Urothelium cell line (cell line): ENCODE measurements around the gene POLR2J3.
"Not testable (repeated sequence)": the region's sequence is repeated elsewhere in the genome, so short reads cannot be mapped to it uniquely, and the experiment has no call there.

Experiments used
- DNase-seq: peaks from one replicate; pipeline ENCODE4 v3.0.0; 2011; ENCODE audit warnings: low spot score, mixed read lengths
- FAIRE-seq: peaks from 2 replicates; lab custom pipeline; 2011; peaks lifted over from hg19 to GRCh38; lab: Jason Lieb, UNC

The POLR2J3 gene

DNA sequence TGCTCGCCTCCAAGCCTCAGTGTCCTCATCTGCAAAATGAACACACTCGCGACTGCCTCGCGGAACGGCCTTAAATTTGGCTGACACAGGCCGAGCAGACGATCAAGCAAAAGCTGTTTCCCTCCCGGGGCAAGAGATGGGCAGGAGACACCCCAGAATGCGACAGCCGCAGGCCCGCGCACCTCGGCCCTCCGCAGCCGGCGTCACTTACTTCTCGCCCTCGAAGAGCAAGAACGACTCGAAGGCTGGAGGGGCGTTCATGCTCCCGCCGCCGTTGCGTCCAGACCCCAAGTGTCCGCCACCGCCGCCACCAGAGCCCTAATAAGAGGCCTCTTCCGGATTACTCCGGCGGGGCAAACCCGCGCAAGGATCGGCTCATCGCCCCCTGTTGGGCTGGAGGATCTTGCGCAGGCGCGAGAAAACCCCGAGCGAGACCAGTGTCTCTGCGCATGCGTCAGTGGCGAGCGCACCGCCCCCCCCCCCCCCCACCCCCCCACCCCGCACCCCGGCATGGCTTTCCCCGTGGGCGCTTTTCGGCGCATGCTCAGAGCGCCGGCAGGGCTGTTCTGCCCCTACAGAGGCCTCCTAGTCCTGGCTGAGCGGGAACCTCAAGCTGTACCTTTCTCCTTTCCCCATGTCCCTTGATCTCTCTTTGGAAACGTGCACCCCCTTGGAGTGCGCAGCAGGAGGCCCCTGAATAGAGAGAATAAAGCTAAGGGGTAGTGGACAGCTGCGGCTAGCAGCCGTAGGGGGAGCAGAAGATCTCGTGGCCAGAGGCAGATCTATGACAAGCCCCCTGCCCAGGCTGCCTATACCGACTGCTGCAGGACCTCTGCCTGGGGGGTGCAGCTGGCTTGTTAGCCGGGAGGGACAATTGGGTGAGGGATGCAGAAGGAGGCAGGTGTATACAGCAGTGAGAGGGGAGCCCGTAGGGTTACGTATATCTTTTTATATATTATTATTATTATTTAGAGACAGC lies at the start of gene POLR2J3:
Gene POLR2J3 (minus strand): TSS at position 323 of the 979 bp plus-strand sequence. CDS start 62 bp downstream, at position 261.
- not testable (repeated sequence) for FAIRE-seq, DNase-seq

DNA sequence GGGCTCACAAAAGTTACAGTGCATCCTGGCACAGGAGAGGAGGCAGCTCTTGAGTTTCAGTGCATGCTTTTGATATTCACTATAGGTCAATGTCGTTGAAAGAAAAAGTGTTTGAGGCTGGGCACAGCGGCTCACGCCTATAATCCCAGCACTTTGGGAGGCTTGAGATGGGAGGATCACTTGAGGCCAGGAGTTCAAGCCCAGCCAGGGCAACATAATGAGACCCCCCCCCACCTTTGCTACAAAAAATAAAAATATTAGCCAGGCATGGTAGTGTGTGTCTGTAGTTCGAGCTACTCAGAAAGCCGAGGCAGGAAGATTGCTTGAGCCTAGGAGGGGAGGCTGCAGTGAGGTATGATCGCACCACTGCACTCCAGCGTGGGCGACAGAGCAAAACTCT lies 45.7 kb upstream of the POLR2J3 start:
- not testable (repeated sequence) for DNase-seq, FAIRE-seq

DNA sequence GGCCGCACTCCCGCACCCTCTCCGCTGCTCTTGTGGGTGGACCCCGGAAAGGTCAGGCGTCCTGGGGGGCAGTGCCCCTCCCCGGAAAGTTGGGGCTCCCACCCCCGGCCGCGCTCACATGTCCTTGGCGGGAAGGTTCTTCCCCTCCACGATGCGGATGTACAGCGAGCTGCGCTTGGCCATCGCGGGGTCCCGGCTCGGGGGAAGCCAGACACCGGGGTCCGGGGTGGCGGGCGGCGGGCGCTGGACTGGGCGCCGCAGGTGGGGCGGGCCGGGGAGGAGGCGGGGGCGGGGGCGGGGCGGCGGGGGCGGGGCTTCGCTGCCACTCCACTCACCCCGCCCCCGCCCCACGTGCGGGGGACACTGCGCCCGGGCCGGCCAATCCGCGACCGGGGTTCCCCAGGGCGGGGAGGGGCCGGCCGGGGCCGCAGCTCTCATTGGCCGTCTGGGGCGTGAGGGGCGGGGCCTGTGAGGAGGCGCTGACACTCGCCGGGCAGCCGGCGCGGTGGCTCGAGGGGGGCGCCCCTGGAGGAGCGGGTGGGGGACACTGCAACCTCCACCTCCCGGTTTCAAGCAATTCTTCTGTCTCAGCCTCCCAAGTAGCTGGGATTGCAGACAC lies 44.2 kb upstream of the POLR2J3 start, which contains the start of gene RASA4:
Gene RASA4 (minus strand): TSS at position 250 of the 619 bp plus-strand sequence. CDS start 67 bp downstream, at position 183.
- FAIRE-seq, DNase-seq: not testable (repeated sequence)

DNA sequence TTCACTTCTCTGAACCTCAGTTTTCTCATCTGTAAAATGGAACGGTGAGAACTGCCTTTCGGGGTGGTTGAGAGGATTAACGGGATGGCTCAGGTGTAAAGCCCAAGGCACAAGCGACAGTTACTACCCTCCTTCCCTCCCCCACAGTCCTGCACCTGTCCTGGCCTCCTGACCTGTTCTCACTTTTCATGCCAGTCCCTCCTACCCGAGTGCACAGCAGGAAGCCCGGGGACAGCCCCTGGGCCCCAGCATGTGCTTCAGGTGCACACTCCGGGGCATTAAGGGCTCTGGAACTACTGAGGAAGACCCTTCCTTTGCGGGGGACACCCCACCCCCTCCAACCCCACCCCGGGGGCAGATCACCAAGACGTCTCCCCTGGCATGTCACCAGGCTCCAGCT lies 43.5 kb upstream of the POLR2J3 start:
- DNase-seq, FAIRE-seq: not testable (repeated sequence)

DNA sequence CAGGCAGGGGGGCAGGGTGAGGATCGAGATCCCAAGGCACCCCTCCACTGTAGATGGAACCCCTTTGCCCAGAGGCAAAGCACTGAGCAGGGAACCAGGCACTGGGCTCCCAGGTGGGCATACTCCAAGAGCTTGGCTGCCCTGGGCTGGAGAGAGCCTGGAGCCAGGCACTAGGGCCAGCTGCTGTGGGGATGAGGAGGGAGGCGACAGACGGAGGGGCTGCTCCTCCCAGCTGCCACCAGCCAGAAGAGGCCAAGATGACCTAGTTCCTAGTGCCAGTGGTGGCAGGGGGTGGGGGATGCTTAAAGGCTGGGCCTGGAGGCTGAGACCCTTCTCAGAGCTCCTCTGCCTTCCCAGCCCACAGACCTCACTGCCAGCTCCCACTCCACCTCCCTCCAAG lies 42.5 kb upstream of the POLR2J3 start:
- not testable (repeated sequence) for FAIRE-seq, DNase-seq

DNA sequence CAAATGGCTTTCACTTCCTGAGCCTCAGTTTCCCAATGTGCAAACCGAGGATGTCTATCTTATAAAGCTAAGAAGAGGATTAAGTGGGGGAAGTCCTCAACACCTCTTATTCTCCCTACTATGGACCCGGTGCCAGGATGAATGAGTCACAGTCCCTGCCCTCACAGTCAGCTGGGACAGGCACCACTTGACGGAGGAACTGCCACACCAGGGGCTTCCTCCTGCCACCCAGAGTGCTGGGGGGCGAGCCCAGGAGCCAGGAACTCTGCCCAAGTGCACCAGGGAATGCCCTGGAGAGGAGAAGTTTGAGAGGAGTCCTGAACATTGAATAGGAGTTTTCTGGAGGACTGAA lies 41.9 kb upstream of the POLR2J3 start:
- DNase-seq, FAIRE-seq: not testable (repeated sequence)

DNA sequence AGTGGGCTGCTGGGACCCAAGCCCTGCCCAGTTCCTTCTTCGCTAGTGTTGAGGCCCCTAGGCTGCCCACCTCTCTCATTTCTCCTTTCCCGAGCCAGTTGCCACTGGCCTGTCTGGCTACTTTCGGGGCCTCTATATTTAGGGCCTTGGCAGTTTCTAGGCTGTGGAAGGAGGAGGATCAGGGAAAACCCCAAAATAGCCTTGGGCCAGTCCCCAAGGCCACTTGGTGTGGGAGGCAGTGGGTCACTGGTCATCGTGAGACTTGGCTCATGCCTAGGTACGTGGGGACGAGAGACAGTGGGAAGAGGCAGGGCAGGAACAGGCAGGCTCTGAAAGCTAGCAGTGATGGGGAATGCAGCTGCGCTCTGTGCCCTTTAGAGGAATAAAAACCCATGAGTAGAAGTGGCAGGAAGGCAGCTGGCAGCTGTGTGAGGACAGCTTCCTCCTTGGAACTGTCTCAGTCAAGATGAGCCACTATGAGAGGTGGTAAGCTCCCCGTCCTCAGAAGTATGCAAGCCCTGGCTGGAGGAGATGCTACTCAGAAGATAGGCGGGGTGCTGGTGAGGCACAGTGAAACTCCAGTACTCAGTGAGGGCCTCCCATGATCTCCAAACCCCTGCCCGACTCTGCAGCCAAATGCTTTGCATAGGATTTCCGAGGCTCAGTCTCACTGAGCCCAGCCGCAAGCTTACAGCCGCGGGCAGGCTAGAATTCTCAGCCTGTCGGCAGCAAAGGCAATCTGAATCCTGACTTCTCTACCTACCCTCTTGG lies 41.4 kb upstream of the POLR2J3 start:
- FAIRE-seq, DNase-seq: not testable (repeated sequence)

DNA sequence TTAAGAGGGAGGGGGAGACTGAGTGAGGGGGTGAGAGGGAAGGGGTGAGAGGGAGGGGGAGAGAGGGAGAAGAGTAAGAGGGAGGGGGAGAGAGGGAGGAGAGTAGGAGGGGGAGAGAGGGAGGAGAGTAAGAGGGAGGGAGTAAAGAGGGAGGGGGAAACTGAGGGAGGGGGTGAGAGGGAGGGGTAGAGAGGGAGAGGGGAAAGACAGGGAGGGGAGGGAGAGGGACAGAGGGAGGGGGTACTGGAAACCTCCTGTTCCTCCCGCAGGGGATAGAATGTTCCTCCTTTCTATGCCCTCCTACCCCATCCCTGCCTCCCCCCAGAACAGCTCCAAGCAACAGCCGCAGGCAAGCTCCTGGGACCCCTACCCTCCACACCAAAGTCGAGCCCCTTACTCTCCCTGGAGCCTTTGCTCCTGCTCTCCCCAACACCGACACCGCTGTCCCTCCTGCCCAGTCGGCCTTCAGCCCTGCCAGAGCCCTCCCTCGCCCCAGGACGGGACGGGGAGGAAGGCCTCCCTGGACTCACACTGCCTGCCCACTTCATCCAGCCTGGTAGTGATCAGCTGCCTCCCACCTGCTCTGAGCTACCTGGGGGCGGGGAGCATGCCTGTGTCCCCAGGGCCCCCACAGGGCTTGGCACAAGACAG lies 39.4 kb upstream of the POLR2J3 start:
- not testable (repeated sequence) for FAIRE-seq, DNase-seq

DNA sequence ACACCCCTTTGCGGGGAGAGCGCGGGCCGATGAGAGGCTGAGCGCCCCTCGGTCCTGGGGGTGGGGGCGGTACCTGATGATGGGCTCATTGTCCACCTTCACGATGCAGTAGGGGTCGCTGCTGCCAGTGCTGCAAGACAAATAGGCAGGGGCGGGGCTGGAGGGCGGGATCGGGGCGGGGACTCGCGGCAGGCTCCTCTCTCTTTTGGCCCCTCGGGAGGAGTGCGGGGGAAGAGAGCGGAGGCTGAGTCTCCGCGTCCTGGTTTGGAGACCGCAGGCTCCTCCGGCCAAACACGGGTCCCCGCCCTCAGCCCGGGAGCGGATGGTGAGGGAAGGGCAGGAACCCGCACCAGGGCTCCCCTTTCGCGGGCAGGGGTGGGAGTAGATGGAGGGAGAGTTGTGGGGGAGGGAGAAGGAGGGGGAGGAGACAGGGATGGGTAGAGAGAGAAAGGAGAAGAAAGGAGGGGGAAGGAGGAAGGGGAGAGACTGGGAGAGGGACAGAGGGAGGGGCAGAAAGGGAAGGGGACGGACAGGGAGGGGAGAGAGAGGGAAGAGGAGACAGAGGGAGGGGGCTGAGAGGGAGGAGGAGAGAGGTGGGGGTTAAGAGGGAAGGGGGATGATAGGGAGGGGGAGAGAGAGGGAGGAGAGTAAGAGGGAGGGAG lies 38.8 kb upstream of the POLR2J3 start:
- FAIRE-seq: peak; percentile 23

DNA sequence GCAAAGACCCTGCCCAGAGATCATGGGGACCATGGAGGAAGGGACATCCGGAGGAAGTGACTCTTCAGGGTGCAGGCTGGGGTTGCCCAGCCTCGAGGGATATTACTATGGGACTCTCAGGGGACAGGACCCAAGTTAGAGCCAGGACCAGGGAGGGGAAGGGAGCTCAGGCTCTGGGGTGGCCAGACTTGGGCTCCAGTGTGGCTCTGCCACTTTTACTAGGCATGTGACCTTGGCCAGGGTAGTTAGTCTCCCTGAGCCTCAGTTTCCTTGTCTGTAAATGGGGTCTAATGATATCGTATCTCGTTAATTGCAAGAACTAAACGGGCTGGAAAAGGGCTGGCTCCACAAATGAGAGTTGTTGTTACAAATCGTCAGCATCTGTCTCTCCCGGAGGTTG lies 38.1 kb upstream of the POLR2J3 start:
- FAIRE-seq, DNase-seq: not testable (repeated sequence)

More for the DNA sequence above, 38.8 kb upstream of the POLR2J3 start:
- DNase-seq: not testable (repeated sequence)

DNA sequence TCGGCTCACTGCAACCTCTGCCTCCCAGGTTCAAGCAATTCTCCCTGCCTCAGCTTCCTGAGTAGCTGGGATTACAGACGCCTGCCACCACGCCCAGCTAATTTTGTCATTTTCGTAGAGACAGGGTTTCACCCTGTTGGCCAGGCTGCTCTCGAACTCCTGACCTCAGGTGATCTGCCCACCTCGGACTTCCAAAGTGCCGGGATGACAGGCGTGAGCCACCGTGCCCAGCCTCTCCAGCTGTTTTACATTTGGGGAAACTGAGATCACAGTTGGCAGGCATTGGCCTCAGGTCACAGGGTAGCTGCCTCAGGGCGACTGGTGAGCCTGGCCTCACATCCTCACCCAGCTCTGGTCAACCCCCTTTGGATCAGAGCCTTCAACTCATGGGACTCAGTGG lies 37.4 kb upstream of the POLR2J3 start:
- DNase-seq, FAIRE-seq: not testable (repeated sequence)

DNA sequence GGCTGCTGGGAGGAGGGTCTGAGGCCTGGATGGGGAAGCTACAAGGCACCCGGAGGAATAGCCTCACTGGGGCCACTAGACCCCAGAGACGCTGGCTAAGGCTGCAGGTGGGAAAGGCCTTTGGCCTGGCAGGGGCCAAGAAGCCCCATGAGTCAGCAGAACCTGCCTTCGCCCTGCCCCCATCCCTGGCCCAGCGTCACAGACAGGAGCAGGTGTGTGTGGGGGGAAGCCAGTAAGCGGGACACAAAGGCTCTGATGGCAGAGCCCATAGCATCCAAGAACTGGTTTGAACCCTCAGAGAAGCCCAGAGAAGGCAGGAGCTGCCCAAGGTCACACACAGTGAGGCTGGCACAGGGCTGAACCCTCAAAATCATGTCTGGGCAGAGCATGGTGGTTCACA lies 34.5 kb upstream of the POLR2J3 start:
- not testable (repeated sequence) for DNase-seq, FAIRE-seq

DNA sequence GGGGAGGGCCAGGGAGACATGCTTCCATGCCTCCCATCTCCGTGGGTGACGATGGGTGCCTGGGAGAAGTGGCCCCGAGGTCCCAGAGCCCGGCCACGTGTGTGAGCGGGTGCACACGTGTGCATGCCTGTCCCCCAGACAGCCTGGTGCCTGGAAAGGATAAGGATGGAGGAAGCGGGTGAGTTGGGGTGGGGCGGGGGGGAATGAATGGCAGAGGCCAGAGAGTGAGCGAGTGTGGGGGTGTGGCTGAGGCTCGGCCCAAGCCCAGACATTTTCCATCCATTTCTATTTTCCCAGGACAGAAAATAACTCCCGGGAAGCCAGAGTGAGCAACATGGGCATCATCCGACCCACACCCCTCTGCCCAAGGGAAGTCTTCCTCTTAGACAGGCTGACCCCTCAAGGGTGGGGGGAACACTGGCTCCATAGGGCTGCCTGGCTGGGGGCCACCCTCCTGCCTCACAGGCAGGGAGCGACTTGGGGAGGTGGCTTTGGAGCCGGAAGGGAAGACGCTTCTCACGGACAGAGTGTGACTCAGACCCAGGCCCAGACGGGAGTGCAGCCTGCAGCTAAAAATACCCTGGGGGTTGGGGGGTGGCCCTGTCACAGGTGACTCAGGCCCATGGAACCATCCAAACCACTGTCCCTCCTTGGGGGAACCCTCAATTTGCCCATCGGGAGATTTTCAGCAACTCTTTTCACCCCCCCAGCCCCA lies 32.2 kb upstream of the POLR2J3 start:
- DNase-seq, FAIRE-seq: not testable (repeated sequence)

DNA sequence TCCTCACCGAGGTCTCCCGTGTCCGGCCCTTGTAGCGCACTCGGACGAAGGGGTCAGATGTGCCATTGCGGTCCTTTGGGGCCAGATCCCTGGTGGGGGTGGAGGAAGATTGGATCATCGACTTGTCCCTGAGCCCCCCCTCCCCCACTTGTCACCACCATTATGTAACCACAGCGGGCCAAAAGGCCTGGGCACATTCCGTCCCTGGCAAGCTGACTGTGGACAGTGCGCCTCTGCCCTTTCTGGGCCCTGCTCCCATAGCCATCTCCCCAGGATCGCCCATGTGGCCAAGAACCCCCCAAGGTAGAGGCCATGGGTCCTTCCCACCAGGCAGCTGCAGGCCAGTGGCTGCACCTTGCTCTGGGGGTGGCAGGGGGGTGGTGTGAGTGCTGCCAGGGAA lies 29.9 kb upstream of the POLR2J3 start:
- DNase-seq: not testable (repeated sequence)

DNA sequence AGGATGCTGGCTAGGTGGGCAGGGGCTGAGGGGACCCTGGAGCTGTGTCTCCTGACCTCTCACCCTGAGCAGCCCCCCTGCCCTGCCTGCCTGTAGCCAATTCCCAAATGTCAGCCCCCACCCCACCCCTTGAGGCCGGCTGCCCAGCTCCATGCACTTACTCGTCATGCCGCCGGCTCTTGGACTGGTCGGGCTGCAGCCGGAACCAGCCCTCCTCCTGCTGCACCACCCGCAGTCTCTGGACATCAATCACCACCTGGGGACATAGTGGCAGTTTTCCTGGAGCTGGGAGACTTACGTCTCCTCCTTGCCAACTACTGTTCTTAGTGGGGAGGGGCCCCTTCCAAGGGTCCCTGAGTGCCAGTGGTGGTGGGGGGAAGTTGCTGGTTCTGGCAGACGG lies 27.3 kb upstream of the POLR2J3 start:
- FAIRE-seq, DNase-seq: not testable (repeated sequence)

More for the DNA sequence above, 29.9 kb upstream of the POLR2J3 start:
- not testable (repeated sequence) for FAIRE-seq

DNA sequence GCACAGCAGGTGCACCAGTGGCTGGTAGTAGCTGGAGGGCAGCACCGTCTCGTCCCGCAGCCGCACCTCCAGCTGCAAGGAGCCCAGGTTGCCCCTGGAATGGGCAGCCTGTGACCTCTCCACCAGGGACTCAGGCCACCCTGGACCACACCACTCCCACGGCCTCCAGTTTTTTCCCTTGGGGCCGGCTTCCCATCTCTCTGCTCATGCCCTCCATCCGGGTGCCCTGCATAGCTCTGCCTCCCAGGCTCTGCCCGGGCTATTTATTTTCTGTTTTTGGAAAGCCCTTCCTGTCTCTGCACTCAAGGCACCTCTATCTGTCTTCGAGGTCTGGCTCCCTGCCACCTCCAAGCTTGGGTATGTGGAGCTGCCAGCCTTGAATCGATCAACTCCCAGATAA lies 23.7 kb upstream of the POLR2J3 start:
- not testable (repeated sequence) for FAIRE-seq

DNA sequence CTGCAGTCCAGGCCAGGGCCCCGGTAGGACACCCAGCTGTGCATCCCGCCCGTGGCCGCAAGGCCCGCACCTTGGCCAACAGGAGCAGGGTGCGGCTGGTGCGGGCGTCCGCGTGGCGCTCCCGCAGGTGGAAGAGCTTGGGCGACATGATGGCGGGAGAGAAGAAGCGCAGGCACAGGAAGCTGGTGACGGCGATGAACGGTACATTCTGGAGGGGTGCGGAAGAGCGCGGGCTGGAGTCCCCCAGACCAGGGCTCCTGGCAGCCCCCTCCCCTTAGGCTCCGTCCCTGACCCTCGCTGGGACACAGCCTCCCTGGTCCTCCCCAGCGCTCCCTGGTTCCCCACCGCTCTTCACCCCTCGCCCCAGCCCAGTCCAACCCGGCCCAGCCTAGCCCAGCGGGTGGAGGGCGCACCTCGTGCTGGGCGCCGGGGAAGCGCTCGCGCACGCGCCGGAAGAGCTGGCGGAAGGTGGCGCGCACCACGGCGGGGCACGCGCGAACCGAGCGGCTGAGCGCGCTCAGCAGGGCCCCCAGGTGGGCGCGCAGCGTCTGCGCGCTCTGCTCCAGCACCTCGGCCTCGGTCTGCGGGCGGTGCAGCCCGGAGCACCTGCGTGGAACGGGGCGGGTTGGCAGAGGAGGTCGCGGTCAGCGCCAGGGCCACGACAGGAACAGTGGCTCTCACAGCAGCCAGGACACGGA lies 21.4 kb upstream of the POLR2J3 start:
- FAIRE-seq, DNase-seq: not testable (repeated sequence)

More for the DNA sequence above, 23.7 kb upstream of the POLR2J3 start:
- DNase-seq: not testable (repeated sequence)

DNA sequence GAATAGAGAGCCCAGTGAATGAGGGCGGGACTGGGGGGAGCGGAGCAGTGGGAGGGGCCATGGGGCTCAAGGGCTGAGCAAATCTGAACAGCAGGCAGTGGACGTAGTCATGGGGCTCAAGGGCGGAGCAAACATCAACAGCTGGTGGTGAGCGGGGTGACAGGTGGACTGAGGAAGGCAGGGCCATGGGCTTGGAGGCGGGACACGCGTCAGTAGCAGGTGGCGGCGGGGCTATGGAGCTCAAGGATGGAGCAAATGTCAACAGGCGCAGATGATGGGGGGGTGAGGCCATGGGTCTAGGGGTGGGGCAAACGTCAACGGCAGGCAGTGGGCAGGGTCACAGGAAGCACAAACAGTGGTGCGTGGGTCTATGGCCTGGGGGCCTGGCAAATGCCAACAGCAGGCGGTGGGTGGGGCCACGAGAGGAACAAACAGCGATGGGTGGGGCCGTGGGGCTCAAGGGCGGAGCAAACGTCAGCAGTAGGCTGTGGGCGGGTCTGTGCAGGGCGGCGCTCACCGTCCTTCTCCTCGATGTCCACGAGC lies 20.2 kb upstream of the POLR2J3 start:
- not testable (repeated sequence) for FAIRE-seq, DNase-seq
